Measurements from ENCODE around the gene FAM53A.
"Not testable (repeated sequence)": the region's sequence is repeated elsewhere in the genome, so short reads cannot be mapped to it uniquely, and the experiment has no call there.

Gene FAM53A

GRCh38 chr4:1612278-1613098, 71.6 kb downstream of the FAM53A start:
- no peak for TF ChIP-seq CTCF (IDR thresholded peaks at IDR 0.05; ENCODE audit: low read depth, low read length)
- no peak overlapping the region for H3K4me3 ChIP-seq (ENCODE audit: low read depth, low read length)

GRCh38 chr4:1611501-1611870, 72.6 kb downstream of the FAM53A start:
- TF ChIP-seq CTCF (IDR thresholded peaks at IDR 0.05; ENCODE audit: low read depth, low read length) = no peak
- H3K4me3 ChIP-seq (ENCODE audit: low read depth, low read length) = no peak overlapping the region

- TF ChIP-seq CTCF (IDR thresholded peaks at IDR 0.05; ENCODE audit: low read depth, low read length) = no peak
Measured at GRCh38 chr4:1610791-1611500, 73.2 kb downstream of the FAM53A start.

GRCh38 chr4:1609901-1610790, 74.0 kb downstream of the FAM53A start:
- H3K4me3 ChIP-seq (ENCODE audit: low read depth, low read length) = no peak overlapping the region
- TF ChIP-seq CTCF (IDR thresholded peaks at IDR 0.05; ENCODE audit: low read depth, low read length) = no peak

More at GRCh38 chr4:1610791-1611500, 73.2 kb downstream of the FAM53A start:
- no peak overlapping the region for H3K4me3 ChIP-seq (ENCODE audit: low read depth, low read length)

GRCh38 chr4:1608821-1609500, 75.2 kb downstream of the FAM53A start:
- no peak overlapping the region for H3K4me3 ChIP-seq (ENCODE audit: low read depth, low read length)
- TF ChIP-seq CTCF (IDR thresholded peaks at IDR 0.05; ENCODE audit: low read depth, low read length) = no peak

GRCh38 chr4:1608196-1608820, 75.8 kb downstream of the FAM53A start:
- H3K4me3 ChIP-seq (ENCODE audit: low read depth, low read length) = no peak overlapping the region
- TF ChIP-seq CTCF (IDR thresholded peaks at IDR 0.05; ENCODE audit: low read depth, low read length) = no peak

- not testable (repeated sequence) for H3K4me3 ChIP-seq (ENCODE audit: low read depth, low read length)
Measured at GRCh38 chr4:1607436-1608195, 76.5 kb downstream of the FAM53A start.
